ENCODE results near the gene BEGAIN.

Gene BEGAIN

DNA sequence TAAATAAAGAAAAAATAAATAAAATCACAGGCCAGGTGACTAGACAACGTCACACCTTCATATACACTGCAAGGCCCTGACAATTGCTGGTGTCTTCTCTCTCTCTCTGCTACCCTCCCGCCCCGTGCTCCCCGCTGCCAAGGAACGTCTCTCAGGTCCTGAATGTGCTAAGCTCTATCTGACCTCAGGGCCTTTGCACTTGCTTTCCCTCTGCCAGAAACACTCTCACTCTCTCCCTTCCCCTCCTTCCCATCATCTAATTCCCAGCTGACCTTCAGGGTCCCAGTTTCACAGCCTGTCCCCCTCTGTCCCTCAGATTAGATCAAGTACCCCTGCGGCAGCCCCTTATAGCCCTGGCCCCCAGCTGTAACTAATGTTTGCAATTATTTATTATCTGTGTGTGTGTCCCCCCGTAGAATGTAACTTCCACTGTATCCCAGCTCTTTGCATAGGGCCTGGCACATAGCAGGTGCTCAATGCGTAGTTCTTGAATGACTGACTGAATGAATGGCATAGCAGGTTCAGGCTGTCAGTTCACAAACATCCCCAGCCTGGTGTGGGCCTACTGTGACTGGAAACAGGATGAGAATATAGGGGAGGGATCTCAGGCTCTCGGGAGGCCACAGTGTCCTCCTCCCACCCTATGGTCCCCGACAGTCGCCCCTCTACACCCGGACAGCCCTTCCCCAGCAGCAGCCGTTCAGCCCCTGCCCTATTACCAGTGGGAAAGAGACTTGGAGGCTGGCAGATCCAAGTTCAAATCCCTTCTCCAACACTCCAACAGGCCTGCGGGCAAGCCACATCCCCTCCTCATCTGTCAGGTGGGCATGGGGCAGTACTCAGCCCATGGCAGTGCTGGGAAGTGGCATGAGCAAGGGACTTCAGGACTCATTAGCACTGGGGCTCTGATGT lies 6.6 kb downstream of the BEGAIN start:
- DNase-seq, result no peak

- DNase-seq, result peak; percentile 62
These were observed 8.7 kb downstream of the BEGAIN start for GRCh38 chr14:100578552-100578951.

DNA sequence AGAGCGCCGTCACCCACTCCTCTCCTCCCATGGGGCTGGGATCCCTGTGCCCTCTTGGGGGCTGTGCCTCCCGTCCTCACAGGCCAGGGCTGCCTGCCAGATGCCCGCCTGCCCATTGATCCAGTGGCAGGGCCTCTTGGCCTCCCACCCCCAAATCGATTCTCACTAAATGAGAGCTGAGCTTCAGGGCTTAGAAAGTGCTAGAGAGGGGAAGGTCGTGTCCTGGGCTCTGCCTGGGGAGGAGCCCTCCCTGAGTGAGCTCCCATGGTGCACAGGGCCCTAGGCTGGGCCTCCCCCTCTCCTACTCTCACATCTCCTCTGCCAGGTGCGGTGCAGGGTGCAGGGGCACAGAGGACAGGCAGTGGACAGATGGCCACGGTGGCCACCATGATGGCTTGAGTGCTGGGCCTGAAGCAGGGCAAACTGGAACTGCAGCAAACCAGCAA lies 9.2 kb downstream of the BEGAIN start:
- no peak for DNase-seq

DNA sequence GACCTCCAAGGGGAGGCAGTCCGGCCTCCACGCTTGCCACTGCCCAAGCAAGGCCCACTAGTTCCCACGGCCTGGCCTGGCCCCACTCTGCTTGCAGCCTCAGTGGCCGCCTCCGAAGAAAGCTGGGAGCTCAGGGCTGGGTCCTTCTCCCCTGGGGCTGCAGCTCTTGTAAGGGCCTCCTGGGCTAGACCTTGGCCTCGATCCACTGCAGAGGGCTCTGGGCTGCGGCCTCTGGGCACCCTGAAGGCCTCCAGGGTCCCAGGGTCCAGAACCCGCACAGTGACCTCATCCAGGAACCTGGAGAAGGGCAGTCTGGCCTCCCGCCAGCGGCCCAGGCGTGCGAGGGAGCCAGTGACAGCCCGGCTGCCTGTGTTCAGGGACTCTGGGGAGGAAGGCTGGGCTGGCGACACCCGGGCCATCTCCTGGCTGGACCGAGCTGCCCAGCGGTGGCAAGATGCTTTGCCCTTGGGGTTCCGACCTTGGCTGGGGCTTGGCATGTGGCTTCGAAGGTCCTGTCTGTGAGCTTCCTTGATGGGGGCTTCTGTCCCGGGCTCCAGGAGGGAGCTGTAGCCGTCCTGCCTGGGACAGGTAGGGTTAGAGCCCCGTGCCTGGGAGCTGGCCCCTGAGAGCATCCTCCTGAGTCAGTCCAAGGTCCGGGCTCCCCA lies 9.8 kb downstream of the BEGAIN start:
- no peak for DNase-seq

DNA sequence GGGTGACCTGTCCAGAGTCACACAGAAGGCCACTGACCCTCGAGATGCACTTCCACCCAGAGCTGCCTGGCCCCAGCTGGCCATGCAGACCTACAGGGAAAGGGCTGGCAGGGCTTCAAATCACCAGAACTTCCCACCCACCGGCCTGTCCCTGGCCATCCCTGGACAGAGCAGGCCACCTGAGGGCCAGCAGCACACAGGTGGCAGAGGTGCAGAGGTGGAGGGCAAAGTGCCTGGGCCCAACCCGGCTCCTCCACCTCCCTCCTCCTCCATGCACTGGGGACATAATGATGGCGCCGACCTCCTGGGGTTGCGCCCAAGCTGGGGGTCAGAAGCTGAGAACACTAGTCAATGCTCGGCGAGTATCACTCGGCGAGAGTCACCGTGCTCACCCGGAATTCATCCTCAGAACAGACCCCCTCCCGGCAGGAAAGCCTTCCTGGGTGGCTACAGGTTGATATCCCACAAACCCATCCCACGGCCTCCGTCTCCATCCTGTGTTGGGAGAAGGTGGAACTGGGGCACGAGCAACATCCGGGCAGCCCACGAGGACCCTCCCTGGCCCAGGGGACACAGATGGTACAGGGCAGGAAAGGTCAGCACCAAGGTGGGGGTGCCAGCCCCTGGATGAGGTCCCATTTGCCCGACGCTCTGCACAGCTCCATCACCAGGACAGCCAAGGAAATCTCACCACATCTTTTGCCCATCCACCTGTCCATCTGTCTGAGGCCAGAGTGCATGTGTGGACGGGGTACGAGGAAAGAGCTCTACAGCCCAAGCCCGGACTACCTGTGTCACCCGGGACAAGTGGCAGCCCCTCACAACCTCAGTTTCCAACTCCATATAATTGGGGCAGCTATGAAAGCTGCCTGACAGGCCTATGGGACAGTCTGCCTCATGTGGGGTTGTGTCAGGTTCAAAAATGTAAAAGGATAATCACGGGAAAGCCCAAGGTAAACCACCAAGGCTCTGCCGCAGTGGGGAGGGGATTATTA lies 10.8 kb downstream of the BEGAIN start:
- DNase-seq, result no peak

GRCh38 chr14:100575266-100575995 lies 11.8 kb downstream of the BEGAIN start:
- no peak for DNase-seq

DNA sequence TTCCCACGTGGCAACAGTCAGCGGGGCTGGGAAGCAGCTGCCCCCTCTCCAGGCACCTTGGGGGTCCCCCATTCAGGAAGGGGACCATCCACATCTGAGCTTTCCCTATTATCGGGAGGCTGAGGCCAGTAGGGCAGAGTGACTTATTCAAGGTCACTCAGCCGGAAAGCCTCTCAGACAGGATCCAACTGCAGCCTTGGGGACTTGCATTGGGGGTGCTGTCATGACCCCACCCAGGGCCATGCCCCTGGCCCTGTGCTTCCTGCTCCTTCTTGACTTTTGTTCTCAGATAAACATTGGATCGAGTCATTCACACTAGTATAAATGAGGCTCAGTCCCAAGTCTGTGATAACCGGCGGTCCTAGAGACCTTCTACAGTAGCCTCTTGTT lies 12.6 kb downstream of the BEGAIN start:
- no peak for DNase-seq

GRCh38 chr14:100573757-100574641 lies 13.2 kb downstream of the BEGAIN start:
- DNase-seq, result no peak

DNA sequence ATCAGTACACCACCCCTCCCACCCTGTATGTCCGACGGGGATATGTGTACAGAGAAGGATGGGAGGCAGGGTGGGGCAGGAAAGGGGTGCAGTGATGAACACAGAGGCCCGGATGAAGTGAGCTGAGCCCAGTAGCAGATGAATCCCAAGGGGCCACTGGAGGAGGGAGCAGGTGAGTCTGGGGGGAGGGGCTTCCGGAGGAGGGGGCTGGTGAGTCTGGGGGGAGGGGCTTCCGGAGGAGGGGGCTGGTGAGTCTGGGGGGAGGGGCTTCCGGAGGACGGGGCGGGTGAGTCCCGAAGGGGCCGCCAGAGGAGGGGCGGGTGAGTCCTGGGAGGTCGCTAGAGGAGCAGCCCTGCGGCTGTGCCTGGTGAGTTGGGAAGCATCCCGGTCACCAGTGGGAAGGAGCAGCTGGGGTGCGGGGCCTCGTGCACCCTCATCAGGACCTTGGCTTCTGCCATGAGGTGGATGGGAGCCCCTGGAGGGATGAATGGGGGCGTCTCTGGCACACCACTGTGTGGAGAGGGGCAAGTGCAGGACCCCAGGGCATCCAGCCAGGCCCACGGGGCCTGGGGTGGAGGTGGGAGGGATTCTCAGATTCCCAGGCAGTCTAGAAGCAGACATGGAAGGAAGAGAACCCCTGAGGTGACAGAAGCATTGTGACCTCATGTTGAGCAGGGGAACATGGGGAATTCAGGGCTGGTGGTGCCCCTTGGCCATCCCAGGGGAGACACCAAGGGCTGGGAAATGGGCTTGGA lies 14.0 kb downstream of the BEGAIN start:
- no peak for DNase-seq

DNA sequence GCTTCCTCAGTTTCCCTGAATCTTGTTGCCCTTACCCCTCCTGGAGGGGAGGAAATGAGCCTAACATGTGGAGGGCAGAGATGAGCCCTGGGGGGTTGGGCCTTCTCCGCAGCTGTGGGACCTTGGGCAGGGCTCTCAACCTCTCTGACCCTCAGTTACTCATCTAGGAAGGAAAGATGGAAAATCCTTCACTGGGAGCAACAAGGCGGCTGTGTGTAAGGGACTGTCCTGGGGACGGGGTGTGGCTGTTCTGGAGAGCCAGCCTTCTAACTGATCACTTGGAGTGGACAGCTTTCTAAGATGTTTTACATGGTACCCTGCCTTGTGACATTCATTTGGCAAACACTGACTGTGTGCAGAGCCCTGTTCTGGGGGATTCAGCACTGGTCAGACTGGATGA lies 14.7 kb downstream of the BEGAIN start:
- no peak for DNase-seq

DNA sequence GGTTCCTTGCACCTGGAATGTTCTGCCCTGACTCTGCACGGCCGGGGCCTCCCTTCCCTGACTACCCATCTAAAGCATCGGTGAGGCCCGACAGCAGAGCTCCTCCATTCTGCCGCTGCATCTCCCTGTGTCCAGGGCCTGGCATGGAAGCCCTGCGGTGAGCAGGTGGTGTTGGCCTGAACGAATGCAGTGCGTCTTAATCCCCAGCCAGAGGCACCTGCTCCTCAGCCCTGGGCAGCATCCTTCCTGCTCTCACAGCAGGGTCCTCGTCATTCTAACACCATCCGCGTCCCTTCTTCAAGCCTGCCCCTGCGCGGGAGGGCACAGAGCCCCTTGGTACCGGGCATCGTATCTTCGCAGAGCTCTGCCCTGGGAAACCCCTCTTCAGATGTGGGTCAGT lies 15.4 kb downstream of the BEGAIN start:
- DNase-seq, result no peak

DNA sequence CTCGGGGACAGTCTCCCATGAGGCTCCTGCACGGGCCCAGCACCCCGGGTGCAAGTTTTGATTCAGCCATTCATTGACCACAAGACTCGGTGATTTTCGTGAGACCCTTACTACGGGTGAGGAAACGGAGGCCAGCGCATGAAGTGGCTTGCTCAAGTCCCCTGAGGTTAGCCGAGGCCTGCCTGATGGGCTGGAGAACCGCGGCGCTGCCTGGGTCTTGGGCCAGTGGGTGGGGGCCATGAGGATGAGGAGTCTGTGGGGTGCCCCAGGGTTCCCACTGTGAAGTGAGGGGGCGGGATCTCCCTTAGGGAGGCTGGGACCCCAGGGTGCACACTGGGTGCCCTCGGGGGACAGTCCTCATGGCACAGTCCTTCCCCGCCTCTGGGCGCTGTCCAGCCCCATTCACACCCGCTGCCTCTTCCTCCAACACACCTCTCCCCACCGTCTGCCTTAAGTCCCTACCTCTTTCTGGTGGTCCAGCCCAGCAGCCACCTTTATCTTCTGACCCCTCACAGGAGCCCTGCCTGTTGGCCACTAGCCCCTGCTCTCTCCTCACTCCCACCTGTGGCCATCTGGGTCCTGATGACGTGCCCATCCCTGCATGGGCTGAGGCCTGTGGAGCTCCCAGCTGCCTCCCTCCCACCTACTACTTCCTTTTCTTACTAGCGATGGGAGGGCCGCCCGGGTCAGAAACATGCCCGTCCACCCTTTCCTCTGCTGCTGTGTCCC lies 16.3 kb downstream of the BEGAIN start:
- no peak for DNase-seq

DNA sequence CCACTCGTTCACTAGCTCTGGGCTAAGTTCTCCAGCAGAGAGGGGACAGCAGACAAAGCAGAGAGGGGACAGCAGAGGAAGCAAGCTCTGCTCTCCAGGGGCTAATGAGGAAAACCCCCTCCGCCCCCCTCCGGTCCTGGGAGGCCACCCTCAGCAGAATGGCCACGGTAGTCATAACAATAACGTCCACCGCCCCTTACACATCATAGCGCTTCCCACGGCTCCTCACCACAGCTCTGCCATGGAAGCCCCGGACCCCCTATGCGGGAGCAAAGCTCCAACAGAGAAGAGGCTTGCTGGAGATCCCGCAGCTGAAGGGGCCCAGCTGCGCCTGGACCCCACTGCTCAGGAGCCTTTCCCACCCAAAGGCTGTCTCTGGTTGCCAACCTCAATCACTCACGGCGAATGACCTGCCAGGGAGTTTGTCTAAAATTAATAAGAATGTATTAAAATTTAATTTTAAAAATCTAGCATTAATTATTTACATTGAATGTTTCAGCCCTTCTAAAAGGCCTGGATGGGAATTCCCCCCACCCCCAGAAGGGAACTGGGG lies 17.4 kb downstream of the BEGAIN start:
- no peak for DNase-seq

DNA sequence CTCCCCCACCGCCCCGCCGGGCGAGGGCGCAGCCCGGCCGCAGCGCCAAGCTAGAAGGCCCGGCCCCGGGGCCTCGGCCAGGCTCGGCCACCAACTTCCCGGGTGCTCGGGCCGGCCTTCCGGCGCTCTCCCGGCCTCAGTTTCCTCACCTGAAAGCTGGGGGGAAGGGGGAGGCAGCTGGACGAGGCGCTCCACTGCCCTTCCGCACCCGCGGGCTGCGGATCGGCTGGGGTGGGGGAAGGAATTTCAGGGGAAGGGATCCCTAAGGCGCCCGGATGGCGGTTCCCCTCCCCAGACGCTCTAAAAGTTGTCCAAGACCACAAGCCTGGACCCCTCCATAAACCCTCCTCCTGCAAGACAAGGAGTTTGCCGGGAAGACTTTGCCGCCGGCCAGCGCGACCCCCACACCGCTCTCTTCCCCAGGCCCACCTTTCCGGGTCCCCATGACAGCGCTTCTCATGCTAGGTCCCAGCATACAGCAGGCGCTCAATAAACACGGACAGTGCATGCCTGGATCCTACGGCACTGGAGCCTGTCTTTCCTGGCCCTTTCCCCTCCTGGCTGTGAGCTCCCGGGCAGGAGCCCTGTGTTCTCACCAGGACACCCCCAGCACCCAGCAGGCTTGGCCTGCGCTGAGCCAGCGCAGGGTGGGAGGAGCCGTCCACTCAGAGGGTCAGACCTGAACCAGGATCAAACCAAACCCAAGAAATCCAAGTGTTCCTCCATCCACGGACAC lies 18.1 kb downstream of the BEGAIN start:
- no peak for DNase-seq

DNA sequence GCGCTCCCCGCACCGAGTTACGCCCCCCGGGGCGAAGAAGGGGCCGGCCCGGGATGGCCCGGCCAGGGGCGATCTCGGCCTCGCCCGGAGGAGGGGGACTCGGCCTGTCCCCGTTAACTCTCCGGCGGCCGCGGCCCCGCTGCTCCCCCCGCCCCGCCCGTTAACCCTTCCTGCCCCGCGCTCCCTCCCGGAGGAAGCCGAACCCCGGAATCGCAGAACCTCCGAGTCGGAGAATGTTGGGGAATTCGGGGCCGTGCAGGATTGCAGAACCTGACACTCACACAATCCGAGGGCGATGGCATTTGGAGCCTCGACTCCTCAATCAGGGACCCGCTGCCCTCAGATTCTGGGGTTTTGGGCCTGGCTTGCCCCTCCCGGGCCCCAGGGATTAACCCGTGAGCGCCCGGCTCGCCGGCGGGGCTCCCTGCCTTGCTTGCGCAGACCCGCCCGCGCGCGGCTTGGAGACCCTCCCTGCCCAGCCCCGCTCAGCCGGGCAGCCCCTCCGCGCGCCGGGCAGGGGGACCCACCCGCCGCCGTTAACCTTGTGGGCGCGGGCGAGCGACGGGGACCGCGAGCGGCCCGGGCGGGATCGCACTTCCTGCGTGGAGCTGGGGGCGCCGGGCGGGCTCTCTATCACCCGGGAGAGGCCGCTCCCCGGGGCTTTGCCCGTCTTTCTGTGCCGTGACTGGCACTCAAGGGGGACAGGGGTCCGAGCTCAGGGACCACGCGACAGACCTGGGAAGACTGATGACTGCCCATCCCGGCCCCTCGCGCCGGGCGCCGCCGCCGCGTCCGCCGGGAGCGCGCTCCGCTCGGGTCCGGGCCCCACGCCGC lies 18.8 kb downstream of the BEGAIN start:
- no peak for DNase-seq

- DNase-seq, result no peak
These were observed 19.4 kb downstream of the BEGAIN start for GRCh38 chr14:100567877-100568163.

DNA sequence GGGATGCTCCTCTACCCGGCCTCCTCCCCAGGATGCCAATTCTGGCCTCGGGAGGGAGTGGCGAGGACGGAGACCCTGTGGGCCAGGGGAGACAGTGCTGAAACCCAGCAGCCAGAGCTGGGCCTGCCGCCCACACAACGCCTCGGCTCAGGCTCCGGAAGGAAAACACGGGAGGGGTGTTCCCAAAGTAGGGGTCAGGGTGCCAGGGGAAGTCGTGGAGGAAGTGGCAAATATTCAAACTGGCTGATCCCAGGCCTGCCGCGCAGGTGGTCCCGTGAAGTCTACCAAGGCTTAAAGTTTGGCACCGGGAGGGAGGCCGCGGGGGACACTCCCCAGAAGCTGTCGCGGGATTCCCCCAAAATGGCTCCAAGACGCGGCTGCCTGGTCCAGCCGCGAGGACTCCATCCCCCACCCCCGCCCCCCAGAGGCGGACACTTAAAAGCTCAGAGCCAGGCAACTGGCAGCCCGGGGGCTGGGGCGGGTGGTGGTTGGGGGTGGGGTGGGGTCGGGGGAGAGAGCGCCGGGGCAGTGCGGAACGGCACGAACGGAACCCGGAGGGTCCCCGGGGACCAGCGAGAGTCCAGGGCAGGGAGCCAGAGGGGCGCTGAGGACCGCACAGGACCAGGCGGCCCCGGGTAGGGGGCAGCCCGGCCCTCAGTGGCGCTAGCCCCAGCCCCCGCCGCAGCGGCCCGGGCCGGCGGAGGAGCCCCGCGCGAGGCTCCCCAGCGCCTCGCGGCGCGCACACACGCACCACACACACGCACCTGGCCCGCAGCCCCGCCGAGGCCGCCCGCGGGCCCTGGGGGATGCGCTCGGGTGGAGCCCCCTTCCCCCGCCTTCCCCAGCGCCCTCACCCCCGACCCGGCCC lies 20.0 kb downstream of the BEGAIN start:
- no peak for DNase-seq
